Left lung (tissue), 10 donors: Measurements from ENCODE around the gene DHRS3. TPM values are rescaled to one million over a fixed set of nuclear protein-coding genes. Genes with fewer than 3 reads are reported as not detected.
A peak's percentile ranks its signal among the peaks of the same experiment; 100 is the strongest.
"Not testable (repeated sequence)": the region's sequence is repeated elsewhere in the genome, so short reads cannot be mapped to it uniquely, and the experiment has no call there.

Experiments
- ATAC-seq: fragments of 200-7000 bp; cut with Tn5 transposase; one replicate; pipeline ENCODE4 v1.9.1; 2020; ENCODE audit warnings: moderate library complexity
- DNase-seq, 4 donors: peaks; one replicate each; pipeline ENCODE4 v3.0.0-alpha.2; 2013 to 2020
- H3K27ac ChIP-seq, 2 donors: fragments of 200-600 bp; sonication (generic) in 1 of 2; one replicate each; pipeline versions ENCODE4 v1.5.0 to v1.8.0; 2020 to 2021
- H3K27me3 ChIP-seq, 2 donors: fragments of 200-600 bp; sonication (generic) in 1 of 2; one replicate each; pipeline versions ENCODE4 v1.5.0 to v1.8.0; 2020 to 2021
- H3K36me3 ChIP-seq, 2 donors: fragments of 200-600 bp; sonication (generic) in 1 of 2; one replicate each; pipeline versions ENCODE4 v1.5.0 to v1.8.0; 2020 to 2021
- H3K4me1 ChIP-seq, 2 donors: fragments of 200-600 bp; one replicate each; pipeline ENCODE4 v1.8.0; 2021
- H3K4me3 ChIP-seq, 2 donors: fragments of 200-600 bp; sonication (generic) in 1 of 2; one replicate each; pipeline versions ENCODE4 v1.5.0 to v1.8.0; 2020 to 2021; ENCODE audit warnings: mild to moderate bottlenecking in 1 of 2
- H3K9me3 ChIP-seq, 2 donors: fragments of 200-600 bp; sonication (generic) in 1 of 2; one replicate each; pipeline versions ENCODE4 v1.5.0 to v1.8.0; 2020 to 2021
- intact Hi-C, 2 donors: fragments of 100-400 bp; cut with DNase I; formaldehyde crosslinking; loops; one replicate each; pipeline versions ENCODE4 v1.11.2 to v1.14.2; 2022
- polyA plus RNA-seq, 6 donors: library from polyadenylated mRNA; unstranded; fragments of 120-200 nt; gene quantifications; one replicate each; pipeline ENCODE4 v1.2.1, GENCODE V29; 2013; ENCODE audit not compliant: insufficient read length in 6 of 6
- total RNA-seq, 2 donors: library from RNA; stranded (reverse); fragmentation: NEBNext Ultra II Directional; extraction: Animal tissue kit (Norgen Biotek cat#: 25700); gene quantifications; one replicate each; pipeline ENCODE4 v1.2.1, GENCODE V29; 2021
- TF ChIP-seq, protein P1 (sequence below), 2 donors: fragments of 200-600 bp; sonication (generic) in 1 of 2; IDR thresholded peaks; one replicate each; pipeline versions ENCODE4 v1.5.0 to v1.8.0; 2021; ENCODE audit warnings: antibody characterized with exemption in 2 of 2
- donor health status: DM: no; HTN: yes; CAD: no.
- donor health status: DM: no; HTN: no; CAD: no.

Gene DHRS3
- total and polyA plus RNA-seq, 8 donors = 37.3 to 120 (median 43.7) TPM

DNA sequence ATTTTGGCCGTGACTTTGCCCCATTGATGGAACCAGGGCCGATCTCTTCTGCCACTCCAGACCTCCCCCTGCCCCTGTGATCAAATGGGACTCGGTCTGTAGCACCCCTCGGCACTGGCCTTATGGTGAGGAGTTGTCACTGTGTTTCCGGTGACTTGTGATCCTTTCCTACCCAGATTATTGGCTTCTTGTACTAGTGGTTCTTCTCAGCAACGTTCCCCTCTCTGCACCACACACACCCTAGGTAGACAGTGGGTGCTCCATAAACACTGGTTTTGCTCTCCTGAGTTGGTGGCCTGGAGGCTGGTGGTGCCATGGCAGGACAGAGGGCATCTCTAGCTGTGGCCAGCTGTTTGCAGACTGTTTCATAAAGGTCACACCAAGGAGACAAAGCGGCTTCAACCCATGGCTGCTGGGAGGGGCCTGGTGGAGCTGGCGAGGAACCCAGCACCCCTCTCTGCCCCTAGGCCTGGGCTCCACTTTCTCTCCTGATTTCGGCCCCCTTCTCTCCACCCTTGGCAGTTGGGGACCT lies 50.7 kb downstream of the DHRS3 start:
- intact Hi-C loops = no loop called here
- peaks cover 0 to 47% of the 10 kb centered on the region in 2 donors for H3K36me3 ChIP-seq
- TF ChIP-seq, protein P1, sequence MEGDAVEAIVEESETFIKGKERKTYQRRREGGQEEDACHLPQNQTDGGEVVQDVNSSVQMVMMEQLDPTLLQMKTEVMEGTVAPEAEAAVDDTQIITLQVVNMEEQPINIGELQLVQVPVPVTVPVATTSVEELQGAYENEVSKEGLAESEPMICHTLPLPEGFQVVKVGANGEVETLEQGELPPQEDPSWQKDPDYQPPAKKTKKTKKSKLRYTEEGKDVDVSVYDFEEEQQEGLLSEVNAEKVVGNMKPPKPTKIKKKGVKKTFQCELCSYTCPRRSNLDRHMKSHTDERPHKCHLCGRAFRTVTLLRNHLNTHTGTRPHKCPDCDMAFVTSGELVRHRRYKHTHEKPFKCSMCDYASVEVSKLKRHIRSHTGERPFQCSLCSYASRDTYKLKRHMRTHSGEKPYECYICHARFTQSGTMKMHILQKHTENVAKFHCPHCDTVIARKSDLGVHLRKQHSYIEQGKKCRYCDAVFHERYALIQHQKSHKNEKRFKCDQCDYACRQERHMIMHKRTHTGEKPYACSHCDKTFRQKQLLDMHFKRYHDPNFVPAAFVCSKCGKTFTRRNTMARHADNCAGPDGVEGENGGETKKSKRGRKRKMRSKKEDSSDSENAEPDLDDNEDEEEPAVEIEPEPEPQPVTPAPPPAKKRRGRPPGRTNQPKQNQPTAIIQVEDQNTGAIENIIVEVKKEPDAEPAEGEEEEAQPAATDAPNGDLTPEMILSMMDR (IDR thresholded peaks at IDR 0.05) = no peak
- H3K9me3 ChIP-seq = peaks cover 0 to 25% of the 10 kb centered on the region in 2 donors
- ATAC-seq = no peak
- DNase-seq = peak in 1 of 4 donors; percentile 40
- no peak overlapping the region for H3K4me3 ChIP-seq
- no peak overlapping the region for H3K27ac ChIP-seq
- H3K27me3 ChIP-seq = no peaks in the 10 kb centered on the region
- no peaks in the 10 kb centered on the region for H3K4me1 ChIP-seq

DNA sequence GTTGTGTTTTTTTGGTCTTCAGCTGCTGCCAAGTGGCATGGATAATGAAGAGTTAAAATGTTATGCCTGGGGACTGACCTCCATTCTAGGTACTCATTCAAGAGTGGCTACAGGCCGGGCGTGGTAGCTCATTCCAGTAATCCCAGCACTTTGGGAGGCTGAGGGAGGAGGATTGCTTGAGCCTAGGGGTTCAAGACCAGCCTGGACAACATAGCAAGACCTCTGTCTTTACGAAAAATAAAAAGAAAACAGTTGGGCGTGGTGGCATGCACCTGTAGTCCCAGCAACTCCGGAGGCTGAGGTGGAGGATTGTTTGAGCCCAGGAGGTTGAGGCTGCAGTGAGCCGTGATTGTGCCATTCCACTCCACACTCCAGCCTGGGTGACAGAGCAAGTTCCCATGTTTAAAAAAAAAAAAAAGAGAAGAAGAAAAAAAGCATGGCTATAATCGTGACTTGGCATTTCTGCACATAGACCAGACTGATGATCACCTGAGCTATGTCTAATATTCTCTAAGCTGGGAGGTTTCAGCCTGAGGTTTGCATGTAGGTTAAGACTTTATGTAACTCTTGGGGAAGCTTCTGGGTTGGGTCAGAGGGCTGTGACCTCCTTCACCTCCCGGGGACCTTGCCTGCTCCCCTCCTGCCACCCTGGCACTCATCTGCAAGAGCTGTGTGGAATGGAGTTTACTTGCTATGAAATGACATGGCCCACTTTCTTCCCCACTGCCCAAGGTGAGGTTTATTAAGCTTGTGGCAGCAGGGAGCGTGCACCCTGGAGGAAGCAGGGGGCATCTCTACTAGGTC lies 51.3 kb downstream of the DHRS3 start:
- Histone ChIP-seq H3K9me3 (peaks cover 0 to 30% of the 10 kb centered on the region in 2 donors), H3K36me3 (peaks cover 0 to 41% of the 10 kb centered on the region in 2 donors), H3K4me3 (no peak overlapping the region), H3K27me3 (no peaks in the 10 kb centered on the region), H3K4me1 (no peaks in the 10 kb centered on the region), H3K27ac (no peak overlapping the region)
- DNase-seq (peak in 1 of 4 donors; percentile 15), ATAC-seq (no peak)
- TF ChIP-seq, protein P1 (IDR thresholded peaks at IDR 0.05) = no peak
- intact Hi-C loops = no loop called here

DNA sequence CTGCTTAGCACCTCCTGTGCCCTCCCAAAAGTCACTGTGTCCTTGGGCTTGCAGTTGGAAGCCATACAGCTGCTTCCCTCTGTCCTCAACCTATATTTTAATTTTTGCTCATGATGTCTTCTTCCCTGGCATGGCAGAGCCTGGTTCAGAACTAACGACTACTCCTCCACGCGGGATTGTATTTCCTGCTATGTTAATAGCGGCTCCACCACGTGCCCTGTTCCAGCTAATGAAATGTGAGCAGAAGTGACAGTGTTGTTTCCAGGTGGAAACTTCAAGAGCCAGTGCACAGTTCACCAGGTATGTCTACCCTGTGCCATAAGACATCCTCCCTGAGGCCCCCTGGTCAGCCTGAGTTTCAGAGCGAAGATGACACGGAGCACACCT lies 52.1 kb downstream of the DHRS3 start:
- no peak for ATAC-seq
- H3K27me3 ChIP-seq = no peaks in the 10 kb centered on the region
- H3K4me3 ChIP-seq = no peak overlapping the region
- H3K9me3 ChIP-seq = peaks cover 0 to 30% of the 10 kb centered on the region in 2 donors
- no peak for DNase-seq
- H3K36me3 ChIP-seq = peaks cover 0 to 33% of the 10 kb centered on the region in 2 donors
- no peak overlapping the region for H3K27ac ChIP-seq
- TF ChIP-seq, protein P1 (IDR thresholded peaks at IDR 0.05) = no peak
- H3K4me1 ChIP-seq = no peaks in the 10 kb centered on the region
- intact Hi-C loops = no loop called here

DNA sequence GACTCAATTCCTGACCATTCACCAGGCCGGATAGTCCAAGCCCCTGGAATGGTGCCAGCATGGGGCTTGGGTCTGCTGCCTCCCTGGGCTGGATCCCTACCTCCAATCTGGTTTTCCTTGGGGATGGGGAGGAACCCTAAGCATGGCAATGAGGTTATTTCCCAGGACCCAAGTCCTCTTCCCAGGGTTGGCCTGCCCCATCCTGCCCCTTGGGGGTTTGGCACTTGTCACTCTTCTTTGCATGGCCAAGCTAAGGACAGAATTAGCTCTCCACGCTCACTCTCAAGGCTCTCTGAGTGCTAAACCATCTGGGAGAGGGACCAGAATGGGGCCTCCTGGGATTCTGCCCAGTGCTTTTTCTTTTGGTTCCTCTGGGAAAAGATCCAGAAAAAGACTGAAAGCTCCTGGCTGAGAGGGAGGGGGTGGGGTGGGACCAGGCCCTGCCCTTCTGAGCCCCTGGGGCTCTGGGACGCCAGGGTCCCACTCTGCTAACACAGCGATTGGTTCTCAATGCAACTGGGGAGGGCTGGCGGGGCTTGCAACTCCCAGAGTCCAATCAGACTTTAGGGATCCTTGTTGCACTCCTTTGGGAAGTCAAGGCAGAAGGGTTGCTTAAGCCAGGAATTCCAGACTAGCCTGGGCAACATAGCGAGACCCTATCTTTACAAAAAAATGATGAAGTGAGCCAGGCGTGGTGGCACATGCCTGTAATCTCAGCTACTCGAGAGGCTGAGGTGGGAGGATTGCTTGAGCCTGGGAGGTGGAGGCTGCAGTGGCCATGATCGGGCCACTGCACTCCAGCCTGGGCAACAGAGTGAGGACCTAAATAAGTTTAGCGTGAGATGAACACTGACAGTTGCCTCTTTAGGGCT lies 52.7 kb downstream of the DHRS3 start:
- ATAC-seq (peak; percentile 73), DNase-seq (peak in 1 of 4 donors; percentile 12)
- Histone ChIP-seq H3K36me3 (peaks cover 0 to 27% of the 10 kb centered on the region in 2 donors), H3K9me3 (peaks cover 0 to 30% of the 10 kb centered on the region in 2 donors), H3K27me3 (no peaks in the 10 kb centered on the region), H3K4me1 (no peaks in the 10 kb centered on the region), H3K27ac (no peak overlapping the region), H3K4me3 (no peak overlapping the region)
- intact Hi-C loops = no loop called here
- TF ChIP-seq, protein P1 (IDR thresholded peaks at IDR 0.05) = no peak

DNA sequence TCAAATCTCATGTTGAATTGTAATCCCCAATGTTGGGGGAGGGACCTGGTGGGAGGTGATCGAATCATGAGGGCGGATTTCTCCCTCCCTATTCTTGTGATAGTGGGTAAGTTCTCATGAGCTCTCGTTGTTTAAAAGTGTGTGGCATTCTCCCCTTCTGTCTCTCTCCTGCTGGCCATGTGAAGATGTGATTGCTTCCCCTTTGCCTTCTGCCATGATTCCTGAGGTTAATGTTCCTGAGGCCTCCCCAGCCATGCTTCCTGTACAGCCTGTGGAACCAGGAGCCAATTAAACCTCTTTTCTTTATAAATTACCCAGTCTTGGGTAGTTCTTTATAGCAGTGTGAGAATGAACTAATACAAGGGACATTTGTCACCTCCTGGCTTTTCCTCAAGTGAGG lies 53.8 kb downstream of the DHRS3 start:
- DNase-seq, H3K27ac ChIP-seq, intact Hi-C loops, H3K4me3 ChIP-seq, H3K27me3 ChIP-seq, H3K4me1 ChIP-seq, ATAC-seq: not testable (repeated sequence)
- Histone ChIP-seq H3K9me3 (peaks cover 0 to 30% of the 10 kb centered on the region in 2 donors), H3K36me3 (peaks cover 0 to 17% of the 10 kb centered on the region in 2 donors)
